GM12878 (cell line): ENCODE results near the gene BLOC1S4. TPM values are rescaled to one million over a fixed set of nuclear protein-coding genes. Genes with fewer than 3 reads are reported as not detected.

ENCODE experiments used
- ATAC-seq: fragments of 200-7000 bp; cut with Tn5 transposase; 3 replicates; pipeline ENCODE4 v1.9.1; 2020; ENCODE audit warnings: mild to moderate bottlenecking, moderate library complexity
- BruUV-seq: library from RNA; stranded (reverse); fragments of 400-500 nt; replicated peaks from 2 replicates; lab custom pipeline; 2021; lab: Mats Ljungman, UMichigan
- CTCF ChIA-PET: fragments of 300-600 bp; sonication (Branson Sonifier 250); formaldehyde crosslinking; extraction: SDS; loops from one replicate; lab custom pipeline; 2021; ENCODE audit warnings: inconsistent platforms; lab: Yijun Ruan, JAX
- POLR2A ChIA-PET: fragments of 350-600 bp; formaldehyde crosslinking; extraction: SDS; loops from one replicate; lab custom pipeline; 2021; ENCODE audit warnings: inconsistent platforms; lab: Charles Lee
- RAD21 ChIA-PET: fragments of 300-600 bp; sonication (Branson Sonifier 250); formaldehyde crosslinking; loops from one replicate; lab custom pipeline; 2023; ENCODE audit warnings: antibody characterized with exemption; ENCODE audit not compliant: unreplicated experiment; lab: Charles Lee
- SMC1A ChIA-PET: fragments of 300-600 bp; sonication (Branson Sonifier 250); formaldehyde crosslinking; loops from one replicate; lab custom pipeline; 2023; ENCODE audit not compliant: unreplicated experiment, uncharacterized antibody; lab: Charles Lee
- DNase-seq: peaks from one replicate; pipeline ENCODE4 v3.0.0-alpha.2; 2011; ENCODE audit warnings: low read depth, low spot score
- FAIRE-seq: peaks from 3 replicates; lab custom pipeline; 2011; peaks lifted over from hg19 to GRCh38; lab: Jason Lieb, UNC
- H2AFZ ChIP-seq: 2 replicates; pipeline ENCODE4 v1.6.0; 2011; ENCODE audit warnings: low read depth, low read length, control low read depth; ENCODE audit not compliant: control insufficient read depth
- H3K27ac ChIP-seq: 2 replicates; pipeline ENCODE4 v1.5.1; 2011; ENCODE audit warnings: control low read depth; ENCODE audit not compliant: control insufficient read depth, insufficient read depth
- H3K27me3 ChIP-seq, 2 experiments: replicated peaks in 1 of 2; 2 replicates each; pipeline versions ENCODE4 v1.6.0 to v1.6.1; 2011; ENCODE audit warnings: low read length in 1 of 2; ENCODE audit not compliant: control insufficient read depth in 2 of 2, insufficient read depth in 2 of 2
- H3K36me3 ChIP-seq, 2 experiments: 2 replicates each; pipeline ENCODE4 v1.5.1; 2011; ENCODE audit warnings: low read length in 1 of 2; ENCODE audit not compliant: control insufficient read depth in 2 of 2, insufficient read depth in 2 of 2
- H3K4me1 ChIP-seq: 2 replicates; pipeline ENCODE4 v1.6.1; 2011; ENCODE audit warnings: mild to moderate bottlenecking, low read length, moderate library complexity, mixed read lengths; ENCODE audit not compliant: control insufficient read depth, insufficient read depth
- H3K4me2 ChIP-seq: 2 replicates; pipeline ENCODE4 v1.6.0; 2011; ENCODE audit warnings: control low read depth; ENCODE audit not compliant: control insufficient read depth, insufficient read depth
- H3K4me3 ChIP-seq: fragments of 200-600 bp; sonication (generic); 2 replicates; pipeline ENCODE4 v1.5.1; 2016
- H3K79me2 ChIP-seq: 2 replicates; pipeline ENCODE4 v1.6.0; 2011; ENCODE audit warnings: low read length; ENCODE audit not compliant: control insufficient read depth, insufficient read depth
- H3K9ac ChIP-seq: 2 replicates; pipeline ENCODE4 v1.8.0; 2011; ENCODE audit warnings: low read length, control low read depth, mixed read lengths; ENCODE audit not compliant: control insufficient read depth, insufficient read depth
- H3K9me3 ChIP-seq: replicated peaks from 3 replicates; pipeline ENCODE4 v1.5.1; 2011; ENCODE audit warnings: mild to moderate bottlenecking, low read length; ENCODE audit not compliant: control insufficient read depth, insufficient read depth
- H4K20me1 ChIP-seq: 2 replicates; pipeline ENCODE4 v1.6.0; 2011; ENCODE audit not compliant: control insufficient read depth, insufficient read depth
- MEF2A ChIP-seq: IDR thresholded peaks from 2 replicates; pipeline ENCODE4 v1.6.1; 2011; ENCODE audit warnings: low read depth, mild to moderate bottlenecking, low read length, moderate library complexity; ENCODE audit not compliant: insufficient read depth
- WGBS: methylation state at CpG from one replicate; pipeline ENCODE4 v1.1.6; 2016; ENCODE audit warnings: low lambda C conversion rate; ENCODE audit not compliant: insufficient replicate concordance, insufficient coverage; ENCODE audit errors: missing lambda C conversion rate; 5-methylcytosine and 5-hydroxymethylcytosine counted together
- in situ Hi-C: fragments of 300-500 bp; cut with MboI; formaldehyde crosslinking; loops from 9 replicates; pipeline ENCODE4 v1.14.3; 2018; ENCODE audit warnings: mixed read lengths
- intact Hi-C: fragments of 100-400 bp; cut with micrococcal nuclease; formaldehyde crosslinking; loops from one replicate; pipeline ENCODE4 v1.14.2; 2022; ENCODE audit not compliant: unreplicated experiment
- polyA plus RNA-seq, 11 experiments: library from polyadenylated mRNA; depleted of rRNA in 4 of 11; unstranded in 6 of 11; stranded (reverse) in 5 of 11; fragments of >200 nt; fragmentation: Nextera tagmentation in 4 of 11; fragmentation: Illumina TruSeq in 1 of 11; extraction: Ambion mirVana in 4 of 11; extraction: Trizol in 1 of 11; gene quantifications; 1 replicate in 1 of 11; 2 replicates in 10 of 11; pipeline versions ENCODE4 v1.2.1 to v1.2.3, GENCODE V29; 2011 to 2016; ENCODE audit warnings: inconsistent platforms in 2 of 11, missing spikeins in 2 of 11, low read depth in 1 of 11
- total RNA-seq, 4 experiments: library from RNA; depleted of rRNA in 3 of 4; stranded (reverse); fragments of >200 nt in 3 of 4; fragmentation: Illumina TruSeq in 1 of 4; extraction: Trizol in 1 of 4; gene quantifications; 2 replicates each; pipeline versions ENCODE4 v1.2.1 to v1.2.3, GENCODE V29; 2013 to 2021

BLOC1S4 gene
- total and polyA plus RNA-seq, 10 of the 15 experiments (the other 5 are each of a cell fraction or from before 2014, with no cell fraction given), result 2.7 to 23.8 (median 9.5) TPM

GRCh38 chr4:6765703-6766102, 49.7 kb downstream of the BLOC1S4 start:
- in situ Hi-C loops (no loop called here), intact Hi-C loops (no loop called here)
- 42% methylated on average over 2 of the region's 2 CpGs for WGBS
- no peak for DNase-seq
- Histone ChIP-seq H3K4me1 (peaks cover 14% of the 10 kb centered on the region), H3K9me3 (no peaks in the 10 kb centered on the region), H3K4me2 (no peak overlapping the region), H3K9ac (no peak overlapping the region), H3K27me3 (no peaks in the 10 kb centered on the region), H3K27ac (no peak overlapping the region), H3K36me3 (no peaks in the 10 kb centered on the region), H3K4me3 (no peak overlapping the region), H3K79me2 (no peaks in the 10 kb centered on the region), H2AFZ (no peak overlapping the region), H4K20me1 (no peaks in the 10 kb centered on the region)
- no peak for TF ChIP-seq MEF2A
- ChIA-PET POLR2A (no interaction called here), RAD21 (no interaction called here), CTCF (interaction anchor here (1.5 kb wide), 1 partner anchor 108 kb away, joined by 3 read pairs; no protein-coding TSS in a partner anchor), SMC1A (interaction anchor here (1.2 kb wide), 1 partner anchor 107 kb away, joined by 3 read pairs; no protein-coding TSS in a partner anchor)
- BruUV-seq, result no TSS peak
- no peak for ATAC-seq
- no peak for FAIRE-seq

Other genes starting within 250 kb of the BLOC1S4 start
- gene PPP2R2C, start 243.6 kb upstream of the BLOC1S4 start, total RNA-seq (2014; rRNA removed), result not detected in 2 replicates
- not detected in 2 replicates for gene PPP2R2C, start 243.6 kb upstream of the BLOC1S4 start, total RNA-seq (2014; rRNA removed; fragmentation: Illumina TruSeq; extraction: Trizol)
- 0.08 and 0.13 TPM in 2 replicates for gene PPP2R2C, start 243.6 kb upstream of the BLOC1S4 start, total RNA-seq (2021)
- 0.15 and 0.16 TPM in 2 replicates for gene PPP2R2C, start 243.6 kb upstream of the BLOC1S4 start, polyA plus RNA-seq (2011; rRNA removed)
- gene PPP2R2C, start 243.6 kb upstream of the BLOC1S4 start, polyA plus RNA-seq (2014; fragmentation: Illumina TruSeq; extraction: Trizol), result not detected in 2 replicates
- gene PPP2R2C, start 243.6 kb upstream of the BLOC1S4 start, polyA plus RNA-seq (2014; fragmentation: Nextera tagmentation; extraction: Ambion mirVana), result not detected
- not detected in 2 replicates for gene PPP2R2C, start 243.6 kb upstream of the BLOC1S4 start, polyA plus RNA-seq (2014; rRNA removed)
- not detected for gene PPP2R2C, start 243.6 kb upstream of the BLOC1S4 start, polyA plus RNA-seq (2016; fragmentation: Nextera tagmentation; extraction: Ambion mirVana)
- gene MAN2B2, start 141.0 kb upstream of the BLOC1S4 start, total RNA-seq (2014; rRNA removed), result 8.6 and 11.2 TPM in 2 replicates
- 4.7 TPM in 2 replicates for gene MAN2B2, start 141.0 kb upstream of the BLOC1S4 start, total RNA-seq (2014; rRNA removed; fragmentation: Illumina TruSeq; extraction: Trizol)
- gene MAN2B2, start 141.0 kb upstream of the BLOC1S4 start, total RNA-seq (2021), result 14.2 and 14.5 TPM in 2 replicates
- 4.3 and 5.8 TPM in 2 replicates for gene MAN2B2, start 141.0 kb upstream of the BLOC1S4 start, polyA plus RNA-seq (2011; rRNA removed)
- 3.2 and 5.1 TPM in 2 replicates for gene MAN2B2, start 141.0 kb upstream of the BLOC1S4 start, polyA plus RNA-seq (2014; fragmentation: Illumina TruSeq; extraction: Trizol)
- 1 to 10 TPM in 1 of 2 experiments, under 1 TPM in 1; 0.47 to 1.2 TPM for gene MAN2B2, start 141.0 kb upstream of the BLOC1S4 start, polyA plus RNA-seq (2014; fragmentation: Nextera tagmentation; extraction: Ambion mirVana)
- 10.5 and 10.8 TPM in 2 replicates for gene MAN2B2, start 141.0 kb upstream of the BLOC1S4 start, polyA plus RNA-seq (2014; rRNA removed)
- gene MAN2B2, start 141.0 kb upstream of the BLOC1S4 start, polyA plus RNA-seq (2016; fragmentation: Nextera tagmentation; extraction: Ambion mirVana), result 1 to 10 TPM; 8.2 to 8.8 TPM
- gene MRFAP1, start 75.5 kb upstream of the BLOC1S4 start, total RNA-seq (2014; rRNA removed), result 48.5 and 50.6 TPM in 2 replicates
- gene MRFAP1, start 75.5 kb upstream of the BLOC1S4 start, total RNA-seq (2014; rRNA removed; fragmentation: Illumina TruSeq; extraction: Trizol), result 54.8 and 56.9 TPM in 2 replicates
- 105 TPM in 2 replicates for gene MRFAP1, start 75.5 kb upstream of the BLOC1S4 start, total RNA-seq (2021)
- gene MRFAP1, start 75.5 kb upstream of the BLOC1S4 start, polyA plus RNA-seq (2011; rRNA removed), result 97.5 and 99.4 TPM in 2 replicates
- gene MRFAP1, start 75.5 kb upstream of the BLOC1S4 start, polyA plus RNA-seq (2014; fragmentation: Illumina TruSeq; extraction: Trizol), result 69.3 and 70.2 TPM in 2 replicates
- gene MRFAP1, start 75.5 kb upstream of the BLOC1S4 start, polyA plus RNA-seq (2014; fragmentation: Nextera tagmentation; extraction: Ambion mirVana), result 10 to 100 TPM; 18.7 to 38.0 TPM
- gene MRFAP1, start 75.5 kb upstream of the BLOC1S4 start, polyA plus RNA-seq (2014; rRNA removed), result 103 and 105 TPM in 2 replicates
- gene MRFAP1, start 75.5 kb upstream of the BLOC1S4 start, polyA plus RNA-seq (2016; fragmentation: Nextera tagmentation; extraction: Ambion mirVana), result 10 to 100 TPM; 92.3 to 92.8 TPM
- gene S100P, start 22.3 kb upstream of the BLOC1S4 start, total RNA-seq (2014; rRNA removed), result not detected in 2 replicates
- not detected in 2 replicates for gene S100P, start 22.3 kb upstream of the BLOC1S4 start, total RNA-seq (2014; rRNA removed; fragmentation: Illumina TruSeq; extraction: Trizol)
- 0.37 and 0.90 TPM in 2 replicates for gene S100P, start 22.3 kb upstream of the BLOC1S4 start, total RNA-seq (2021)
- not detected in 2 replicates for gene S100P, start 22.3 kb upstream of the BLOC1S4 start, polyA plus RNA-seq (2011; rRNA removed)
- not detected in 2 replicates for gene S100P, start 22.3 kb upstream of the BLOC1S4 start, polyA plus RNA-seq (2014; fragmentation: Illumina TruSeq; extraction: Trizol)
- gene S100P, start 22.3 kb upstream of the BLOC1S4 start, polyA plus RNA-seq (2014; fragmentation: Nextera tagmentation; extraction: Ambion mirVana), result not detected
- gene S100P, start 22.3 kb upstream of the BLOC1S4 start, polyA plus RNA-seq (2014; rRNA removed), result not detected in 2 replicates
- not detected for gene S100P, start 22.3 kb upstream of the BLOC1S4 start, polyA plus RNA-seq (2016; fragmentation: Nextera tagmentation; extraction: Ambion mirVana)
- gene MRFAP1L1, start 6.3 kb upstream of the BLOC1S4 start, total RNA-seq (2014; rRNA removed), result 41.3 and 52.4 TPM in 2 replicates
- gene MRFAP1L1, start 6.3 kb upstream of the BLOC1S4 start, total RNA-seq (2014; rRNA removed; fragmentation: Illumina TruSeq; extraction: Trizol), result 61.3 and 65.8 TPM in 2 replicates
- 44.0 and 44.2 TPM in 2 replicates for gene MRFAP1L1, start 6.3 kb upstream of the BLOC1S4 start, total RNA-seq (2021)
- gene MRFAP1L1, start 6.3 kb upstream of the BLOC1S4 start, polyA plus RNA-seq (2011; rRNA removed), result 85.1 and 117 TPM in 2 replicates
- 61.1 and 67.8 TPM in 2 replicates for gene MRFAP1L1, start 6.3 kb upstream of the BLOC1S4 start, polyA plus RNA-seq (2014; fragmentation: Illumina TruSeq; extraction: Trizol)
- 10 to 100 TPM; 30.6 to 34.5 TPM for gene MRFAP1L1, start 6.3 kb upstream of the BLOC1S4 start, polyA plus RNA-seq (2014; fragmentation: Nextera tagmentation; extraction: Ambion mirVana)
- gene MRFAP1L1, start 6.3 kb upstream of the BLOC1S4 start, polyA plus RNA-seq (2014; rRNA removed), result 51.3 and 58.7 TPM in 2 replicates
- 10 to 100 TPM; 52.2 to 53.6 TPM for gene MRFAP1L1, start 6.3 kb upstream of the BLOC1S4 start, polyA plus RNA-seq (2016; fragmentation: Nextera tagmentation; extraction: Ambion mirVana)
- 8.0 and 9.4 TPM in 2 replicates for gene KIAA0232, start 66.6 kb downstream of the BLOC1S4 start, total RNA-seq (2014; rRNA removed)
- 11.6 and 11.8 TPM in 2 replicates for gene KIAA0232, start 66.6 kb downstream of the BLOC1S4 start, total RNA-seq (2014; rRNA removed; fragmentation: Illumina TruSeq; extraction: Trizol)
- gene KIAA0232, start 66.6 kb downstream of the BLOC1S4 start, total RNA-seq (2021), result 12.1 and 12.2 TPM in 2 replicates
- 15.0 and 19.2 TPM in 2 replicates for gene KIAA0232, start 66.6 kb downstream of the BLOC1S4 start, polyA plus RNA-seq (2011; rRNA removed)
- 11.4 and 13.5 TPM in 2 replicates for gene KIAA0232, start 66.6 kb downstream of the BLOC1S4 start, polyA plus RNA-seq (2014; fragmentation: Illumina TruSeq; extraction: Trizol)
- 1 to 10 TPM; 2.8 to 3.1 TPM for gene KIAA0232, start 66.6 kb downstream of the BLOC1S4 start, polyA plus RNA-seq (2014; fragmentation: Nextera tagmentation; extraction: Ambion mirVana)
- 7.4 and 9.2 TPM in 2 replicates for gene KIAA0232, start 66.6 kb downstream of the BLOC1S4 start, polyA plus RNA-seq (2014; rRNA removed)
- gene KIAA0232, start 66.6 kb downstream of the BLOC1S4 start, polyA plus RNA-seq (2016; fragmentation: Nextera tagmentation; extraction: Ambion mirVana), result 10 to 100 TPM; 10.1 to 15.1 TPM
- 39.3 and 40.6 TPM in 2 replicates for gene TBC1D14, start 193.7 kb downstream of the BLOC1S4 start, total RNA-seq (2014; rRNA removed)
- gene TBC1D14, start 193.7 kb downstream of the BLOC1S4 start, total RNA-seq (2014; rRNA removed; fragmentation: Illumina TruSeq; extraction: Trizol), result 31.6 and 33.1 TPM in 2 replicates
- 32.1 and 38.1 TPM in 2 replicates for gene TBC1D14, start 193.7 kb downstream of the BLOC1S4 start, total RNA-seq (2021)
- 23.3 and 27.3 TPM in 2 replicates for gene TBC1D14, start 193.7 kb downstream of the BLOC1S4 start, polyA plus RNA-seq (2011; rRNA removed)
- 21.3 and 30.1 TPM in 2 replicates for gene TBC1D14, start 193.7 kb downstream of the BLOC1S4 start, polyA plus RNA-seq (2014; fragmentation: Illumina TruSeq; extraction: Trizol)
- gene TBC1D14, start 193.7 kb downstream of the BLOC1S4 start, polyA plus RNA-seq (2014; fragmentation: Nextera tagmentation; extraction: Ambion mirVana), result 1 to 10 TPM in 1 of 2 experiments, under 1 TPM in 1; 0.87 to 1.1 TPM
- gene TBC1D14, start 193.7 kb downstream of the BLOC1S4 start, polyA plus RNA-seq (2014; rRNA removed), result 32.9 and 33.9 TPM in 2 replicates
- 10 to 100 TPM; 29.0 to 30.0 TPM for gene TBC1D14, start 193.7 kb downstream of the BLOC1S4 start, polyA plus RNA-seq (2016; fragmentation: Nextera tagmentation; extraction: Ambion mirVana)